WTC11 (cell line): ENCODE results near the gene PPM1B. TPM values are rescaled to one million over a fixed set of nuclear protein-coding genes. Genes with fewer than 3 reads are reported as not detected.

ENCODE experiments used
- ATAC-seq: fragments of 200-7000 bp; cut with Tn5 transposase; 2 replicates; pipeline ENCODE4 v1.10.0; 2021; ENCODE audit warnings: mild to moderate bottlenecking, moderate library complexity
- Bru-seq: library from RNA; stranded (reverse); fragments of 400-500 nt; gene quantifications from one replicate; lab custom pipeline; 2021; lab: Mats Ljungman, UMichigan
- CTCF ChIA-PET: fragments of 300-600 bp; sonication (Branson Sonifier 250); formaldehyde crosslinking; loops from one replicate; lab custom pipeline; 2021; ENCODE audit warnings: antibody characterized with exemption; lab: Charles Lee
- POLR2A ChIA-PET: fragments of 350-600 bp; sonication (Branson Sonifier 250); formaldehyde crosslinking; loops from one replicate; lab custom pipeline; 2021; ENCODE audit warnings: antibody characterized with exemption; lab: Charles Lee
- DNase-seq: peaks from one replicate; pipeline ENCODE4 v3.0.0; 2021; ENCODE audit warnings: low spot score
- H3K27ac Mint-ChIP-seq: 2 replicates; pipeline ENCODE4 v1.8.0; 2021; ENCODE audit warnings: mixed read lengths
- H3K27me3 Mint-ChIP-seq: 2 replicates; pipeline ENCODE4 v1.8.0; 2021; ENCODE audit warnings: low read depth, mild to moderate bottlenecking, moderate library complexity, mixed read lengths
- H3K36me3 Mint-ChIP-seq: 2 replicates; pipeline ENCODE4 v1.8.0; 2021; ENCODE audit warnings: mixed read lengths
- H3K4me1 Mint-ChIP-seq: 2 replicates; pipeline ENCODE4 v1.8.0; 2022; ENCODE audit warnings: mixed read lengths
- H3K4me3 Mint-ChIP-seq: 2 replicates; pipeline ENCODE4 v1.8.0; 2021; ENCODE audit warnings: mild to moderate bottlenecking, moderate library complexity, mixed read lengths
- H3K9me3 Mint-ChIP-seq: 2 replicates; pipeline ENCODE4 v1.8.0; 2021; ENCODE audit warnings: mixed read lengths
- AFF4 ChIP-seq: sonication (generic); formaldehyde crosslinking; IDR thresholded peaks from 2 replicates; pipeline ENCODE4 v1.8.1; 2023; ENCODE audit warnings: mild to moderate bottlenecking, missing genetic modification reagents, borderline replicate concordance
- ATF6 ChIP-seq: sonication (generic); formaldehyde crosslinking; IDR thresholded peaks from 2 replicates; pipeline ENCODE4 v1.8.1; 2023; ENCODE audit warnings: mild to moderate bottlenecking, missing genetic modification reagents
- E2F5 ChIP-seq: sonication (generic); formaldehyde crosslinking; IDR thresholded peaks from 2 replicates; pipeline ENCODE4 v1.8.1; 2022; ENCODE audit warnings: mild to moderate bottlenecking, moderate library complexity, missing genetic modification reagents
- FOXJ3 ChIP-seq: sonication (generic); formaldehyde crosslinking; IDR thresholded peaks from 2 replicates; pipeline ENCODE4 v1.9.0; 2021; ENCODE audit warnings: missing genetic modification reagents, mild to moderate bottlenecking, borderline replicate concordance
- FOXP4 ChIP-seq: sonication (generic); formaldehyde crosslinking; IDR thresholded peaks from 2 replicates; pipeline ENCODE4 v1.8.0; 2022; ENCODE audit warnings: mild to moderate bottlenecking, missing genetic modification reagents
- GABPB1 ChIP-seq: sonication (generic); formaldehyde crosslinking; IDR thresholded peaks from 2 replicates; pipeline ENCODE4 v1.8.1; 2023; ENCODE audit warnings: mild to moderate bottlenecking, missing genetic modification reagents
- GRHL2 ChIP-seq: fragments of 250-450 bp; sonication (Bioruptor Pico); IDR thresholded peaks from 2 replicates; pipeline ENCODE4 v1.8.0; 2022; ENCODE audit warnings: mild to moderate bottlenecking, moderate library complexity; ENCODE audit not compliant: insufficient replicate concordance, severe bottlenecking
- MLX ChIP-seq: sonication (generic); formaldehyde crosslinking; IDR thresholded peaks from 2 replicates; pipeline ENCODE4 v1.8.1; 2023; ENCODE audit warnings: mild to moderate bottlenecking, missing genetic modification reagents, moderate library complexity
- NFE2L1 ChIP-seq: sonication (generic); formaldehyde crosslinking; IDR thresholded peaks from 2 replicates; pipeline ENCODE4 v1.8.1; 2023; ENCODE audit warnings: missing genetic modification reagents
- NR2C2 ChIP-seq: sonication (generic); formaldehyde crosslinking; IDR thresholded peaks from 2 replicates; pipeline ENCODE4 v1.8.0; 2022; ENCODE audit warnings: mild to moderate bottlenecking, missing genetic modification reagents
- RORB ChIP-seq: fragments of 250-450 bp; sonication (Bioruptor Pico); IDR thresholded peaks from 2 replicates; pipeline ENCODE4 v1.9.0; 2021; ENCODE audit warnings: mild to moderate bottlenecking
- SP1 ChIP-seq: sonication (generic); formaldehyde crosslinking; conservative IDR thresholded peaks from 2 replicates; pipeline ENCODE4 v1.8.1; 2022; ENCODE audit warnings: missing genetic modification reagents
- TEAD1 ChIP-seq: sonication (generic); formaldehyde crosslinking; IDR thresholded peaks from 2 replicates; pipeline ENCODE4 v1.8.0; 2022; ENCODE audit warnings: mild to moderate bottlenecking, missing genetic modification reagents
- TP53 ChIP-seq: sonication (generic); formaldehyde crosslinking; IDR thresholded peaks from 2 replicates; pipeline ENCODE4 v1.8.1; 2023; ENCODE audit warnings: mild to moderate bottlenecking, missing genetic modification reagents
- USF1 ChIP-seq: sonication (generic); formaldehyde crosslinking; IDR thresholded peaks from 2 replicates; pipeline ENCODE4 v1.8.0; 2022; ENCODE audit warnings: mild to moderate bottlenecking, missing genetic modification reagents
- USF2 ChIP-seq: sonication (generic); formaldehyde crosslinking; IDR thresholded peaks from 2 replicates; pipeline ENCODE4 v1.8.1; 2023; ENCODE audit warnings: mild to moderate bottlenecking, missing genetic modification reagents, moderate library complexity
- ZNF121 ChIP-seq: sonication (generic); formaldehyde crosslinking; IDR thresholded peaks from 2 replicates; pipeline ENCODE4 v1.8.0; 2023; ENCODE audit warnings: missing genetic modification reagents
- ZNF232 ChIP-seq: sonication (generic); formaldehyde crosslinking; IDR thresholded peaks from 2 replicates; pipeline ENCODE4 v1.8.0; 2022; ENCODE audit warnings: mild to moderate bottlenecking, missing genetic modification reagents
- ZNF281 ChIP-seq: sonication (generic); formaldehyde crosslinking; IDR thresholded peaks from 2 replicates; pipeline ENCODE4 v1.8.0; 2023; ENCODE audit warnings: mild to moderate bottlenecking, missing genetic modification reagents
- long read RNA-seq, 3 experiments: library from RNA in 1 of 3; library from capped mRNA in 1 of 3; library from polyadenylated mRNA in 1 of 3; unstranded in 2 of 3; stranded (forward) in 1 of 3; transcript quantifications; one replicate each; pipeline ENCODE4 v2.0.0, GENCODE V29; 2021
- total RNA-seq: library from RNA; stranded (reverse); gene quantifications from 3 replicates; pipeline ENCODE4 v1.2.3, GENCODE V29; 2021

The PPM1B gene
- total RNA-seq: 94.2 to 102 TPM (median 96.4 TPM) in 3 replicates
- percentile 97 among the genes with signal in this experiment for Bru-seq, nascent RNA
- long read RNA-seq, experiment 1, transcript PPM1B-204 (6 exons, 3,877 nt): minor isoform, 217 of 567 reads
- long read RNA-seq, experiment 1, transcript PPM1B-201 (6 exons, 2,606 nt): major isoform, 271 of 567 reads
- long read RNA-seq, experiment 1, partial matches to known transcripts: 43 of 567 reads
- long read RNA-seq, experiment 1, other reads (novel, unspliced or antisense): 30 of 567 reads
- long read RNA-seq, experiment 2, transcript PPM1B-204 (6 exons, 3,877 nt): minor isoform, 33 of 120 reads
- long read RNA-seq, experiment 2, transcript PPM1B-201 (6 exons, 2,606 nt): major isoform, 55 of 120 reads
- long read RNA-seq, experiment 2, partial matches to known transcripts: 24 of 120 reads
- long read RNA-seq, experiment 2, other reads (novel, unspliced or antisense): 8 of 120 reads
- long read RNA-seq, experiment 3, transcript PPM1B-201 (6 exons, 2,606 nt): major isoform, 9 of 40 reads
- long read RNA-seq, experiment 3, partial matches to known transcripts: 28 of 40 reads
- long read RNA-seq, experiment 3, other reads (novel, unspliced or antisense): 2 of 40 reads

GRCh38 chr2:44168681-44169154 is at the start of gene PPM1B:
TSS of gene PPM1B (plus strand) at chr2:44168875. CDS start at chr2:44201200, 32,325 bp downstream.
- Mint-ChIP-seq H3K9me3 (peaks cover 14% of the 10 kb centered on the region), H3K4me3 (peak within 1 kb of the TSS; percentile 92), H3K36me3 (peaks cover 25% of the 10 kb centered on the region), H3K4me1 (peaks cover 33% of the 10 kb centered on the region), H3K27ac (peak within 1 kb of the TSS; percentile 99), H3K27me3 (no peaks in the 10 kb centered on the region; the same call in none of the 2 replicates)
- ATAC-seq: no peak
- TF ChIP-seq E2F5 (0 out of 2 replicates have a peak, but pooled peaks have one; percentile 26), SP1 (CRISPR knock-in tag) (peak; percentile 92), NFE2L1 (CRISPR knock-in tag) (peak; percentile 34; the same call in 1 of the 2 replicates), AFF4 (no peak), FOXP4 (CRISPR knock-in tag) (peak; percentile 42; the same call in 1 of the 2 replicates), USF1 (CRISPR knock-in tag) (peak; percentile 41; the same call in 1 of the 2 replicates), ZNF232 (CRISPR knock-in tag) (no peak), GABPB1 (peak; percentile 26; the same call in 1 of the 2 replicates), RORB (CRISPR knock-in tag) (no peak), TEAD1 (CRISPR knock-in tag) (peak; percentile 66; the same call in 1 of the 2 replicates), ATF6 (no peak), ZNF121 (no peak), GRHL2 (CRISPR knock-in tag) (no peak)
- ChIA-PET POLR2A (interaction anchor here (0.5 to 1.7 kb wide), 7 partner anchors 10 to 533 kb away, joined by 3 to 8 read pairs (median 4); no protein-coding TSS in a partner anchor), CTCF (interaction anchor here (0.6 to 2.5 kb wide), 3 partner anchors 125 to 1139 kb away, joined by 3 to 10 read pairs (median 3); no protein-coding TSS in a partner anchor)
- peak; percentile 99 for DNase-seq

- Mint-ChIP-seq H3K36me3 (no peaks in the 10 kb centered on the region), H3K4me1 (peaks cover 16% of the 10 kb centered on the region), H3K27me3 (no peaks in the 10 kb centered on the region), H3K9me3 (no peaks in the 10 kb centered on the region), H3K27ac (no peak overlapping the region), H3K4me3 (no peak overlapping the region)
- no peak for ATAC-seq
- POLR2A ChIA-PET: no interaction called here
- CTCF ChIA-PET: no interaction called here
- no peak for DNase-seq
- TF ChIP-seq TP53 (CRISPR knock-in tag): no peak
- no peak for TF ChIP-seq USF2 (CRISPR knock-in tag)
- no peak for TF ChIP-seq MLX (CRISPR knock-in tag)
- no peak for TF ChIP-seq NR2C2 (CRISPR knock-in tag)
- TF ChIP-seq FOXJ3 (CRISPR knock-in tag): no peak
- no peak for TF ChIP-seq ZNF281
Measured at GRCh38 chr2:44119878-44120277, 48.8 kb upstream of the PPM1B start.
